HG02759 (cell line): Measurements from ENCODE around the gene ELP4.

Source experiments
- ATAC-seq: cut with Tn5 transposase; IDR thresholded peaks from one replicate; pipeline ENCODE4 v1.9.1; 2021; ENCODE audit warnings: mild to moderate bottlenecking, moderate library complexity; ENCODE audit not compliant: unreplicated experiment

ELP4 gene

DNA sequence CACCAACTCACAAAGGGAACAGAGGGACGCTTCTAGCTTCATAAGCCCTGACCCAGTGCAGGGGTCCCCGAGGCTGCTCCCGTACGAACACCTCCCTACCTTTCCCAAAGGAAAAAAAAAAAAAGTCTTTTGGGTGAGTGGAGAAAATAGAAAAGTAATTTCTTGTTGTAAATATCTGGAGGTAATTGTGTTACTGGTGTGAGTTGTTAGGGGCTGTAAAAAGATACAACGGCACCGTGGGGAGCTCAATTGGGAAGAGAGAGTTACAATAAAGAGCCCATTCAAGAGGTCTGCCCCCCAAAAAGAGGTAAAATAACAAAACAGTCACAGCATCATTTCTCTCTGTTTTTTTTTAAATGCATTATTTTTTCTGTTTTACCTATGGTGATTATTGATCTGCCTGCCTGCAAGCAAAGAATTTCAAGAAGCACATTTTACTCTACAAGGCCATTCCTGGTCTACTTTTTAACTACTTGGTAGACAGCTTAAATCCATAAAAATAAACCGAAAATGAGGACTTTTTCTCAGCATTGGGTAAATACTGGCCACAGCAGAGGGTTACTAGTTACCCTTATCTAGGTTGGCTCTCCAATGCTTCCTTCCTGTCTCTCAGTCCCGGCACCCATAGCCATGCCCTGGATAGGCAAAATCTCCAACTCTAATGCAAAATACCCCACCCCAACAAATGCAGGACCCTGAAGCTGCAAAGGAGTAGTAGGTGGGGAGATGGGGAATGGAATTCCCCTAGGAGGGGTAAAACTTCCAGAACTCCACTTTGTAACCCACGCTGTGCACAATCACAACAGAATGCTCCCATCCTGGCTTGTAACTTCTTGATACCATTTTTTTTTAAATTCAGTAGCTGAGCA is 298.5 kb downstream of the ELP4 start:
- no peak for ATAC-seq

DNA sequence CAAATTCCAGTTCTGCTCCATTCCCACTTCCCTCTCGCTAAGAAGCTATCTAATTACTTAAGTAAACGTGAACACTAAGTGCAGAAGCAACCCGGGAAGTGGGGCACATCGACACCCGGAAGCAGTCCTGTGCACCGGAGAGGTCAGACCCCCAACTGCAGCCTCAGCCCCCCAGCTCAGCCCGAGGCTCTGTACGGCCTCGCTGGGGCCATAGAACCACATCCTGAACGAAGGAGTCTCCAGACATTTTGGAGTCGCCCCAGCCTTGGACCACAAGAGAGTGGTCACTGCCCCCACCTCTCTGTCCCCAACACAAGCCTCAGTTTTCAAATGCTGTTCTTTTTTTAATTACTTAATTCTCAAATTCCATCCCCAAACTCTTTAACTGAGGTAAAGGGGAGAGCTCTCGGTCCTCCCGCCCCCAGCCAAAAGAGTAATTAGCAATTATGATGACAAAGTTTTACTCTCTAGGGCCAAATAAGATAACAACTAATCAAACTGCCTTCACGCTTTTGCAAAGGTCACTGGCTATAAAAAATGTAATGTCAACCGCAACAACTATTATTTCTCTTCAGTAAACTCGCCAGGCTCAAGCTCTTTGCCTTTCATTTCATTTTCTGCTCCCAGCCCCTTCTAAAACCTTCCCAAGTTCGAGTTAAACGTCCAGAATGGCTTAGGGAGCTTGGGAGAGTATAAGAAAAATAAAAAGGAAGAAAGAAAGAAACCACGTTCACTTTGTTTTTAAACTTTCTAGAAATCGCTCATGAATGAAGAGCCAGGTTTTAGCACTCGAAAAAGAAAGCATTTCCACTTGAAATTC is 299.4 kb downstream of the ELP4 start:
- ATAC-seq, result no peak

DNA sequence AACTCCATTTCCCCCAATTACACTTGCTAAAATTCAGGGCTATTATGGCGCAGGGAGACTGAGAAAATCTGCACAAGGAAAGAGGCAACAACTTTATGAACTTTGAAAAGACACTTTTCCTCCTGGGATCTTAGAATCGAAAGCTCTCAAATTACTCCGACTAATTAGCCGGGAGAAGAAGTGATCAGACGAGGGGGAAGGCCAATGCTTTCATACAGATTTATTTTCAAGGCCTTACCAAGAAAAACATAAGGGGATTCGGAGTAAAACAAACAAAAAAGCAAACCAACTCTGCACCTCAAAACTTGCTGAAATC is 299.9 kb downstream of the ELP4 start:
- no peak for ATAC-seq

DNA sequence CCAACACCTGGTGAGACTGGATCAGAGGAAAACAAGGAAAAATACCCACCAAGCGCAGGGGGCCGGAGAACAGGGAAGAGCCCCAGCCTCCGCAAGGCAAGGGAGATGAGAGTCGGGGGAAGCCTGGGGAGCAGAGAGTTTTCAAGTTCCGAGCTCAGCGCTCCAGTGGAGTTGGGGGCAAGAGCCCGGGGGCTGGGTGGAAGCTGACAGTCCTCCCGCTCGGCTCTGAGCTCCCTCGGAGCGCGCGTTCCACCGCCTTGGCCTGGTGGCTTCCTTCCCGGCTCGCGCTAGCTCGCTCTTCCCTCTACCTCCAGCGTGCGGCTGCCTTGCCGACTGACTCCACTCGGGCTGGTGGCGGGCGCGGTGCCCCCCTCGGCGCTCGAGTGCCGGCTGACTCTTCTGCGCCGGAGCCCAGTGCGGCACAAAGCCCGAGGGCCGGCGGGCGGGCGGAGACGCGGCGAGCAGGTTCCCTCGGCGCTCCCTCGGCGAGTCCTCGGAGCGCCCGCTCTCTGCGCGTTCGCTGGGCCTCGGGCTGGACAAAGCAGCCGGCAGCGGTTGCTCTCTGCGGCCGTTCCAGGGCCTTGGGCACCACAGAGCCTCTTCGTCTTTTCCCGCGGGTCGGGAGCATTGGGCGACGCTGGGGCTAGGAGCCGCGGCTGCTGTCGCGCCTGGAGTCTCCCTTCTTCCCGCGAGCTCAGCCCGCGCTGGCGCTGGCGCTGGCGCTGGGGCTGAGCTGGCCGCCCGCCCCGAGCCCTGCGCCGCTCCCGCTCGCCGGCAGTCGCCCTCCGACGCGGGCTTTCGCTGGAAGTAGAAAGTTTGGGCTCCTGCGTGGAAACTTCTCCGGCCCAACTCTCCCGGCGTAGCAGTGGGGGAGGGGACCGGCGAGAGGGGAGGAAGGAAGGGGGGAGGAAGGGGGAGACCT is 300.6 kb downstream of the ELP4 start:
- ATAC-seq, result no peak

DNA sequence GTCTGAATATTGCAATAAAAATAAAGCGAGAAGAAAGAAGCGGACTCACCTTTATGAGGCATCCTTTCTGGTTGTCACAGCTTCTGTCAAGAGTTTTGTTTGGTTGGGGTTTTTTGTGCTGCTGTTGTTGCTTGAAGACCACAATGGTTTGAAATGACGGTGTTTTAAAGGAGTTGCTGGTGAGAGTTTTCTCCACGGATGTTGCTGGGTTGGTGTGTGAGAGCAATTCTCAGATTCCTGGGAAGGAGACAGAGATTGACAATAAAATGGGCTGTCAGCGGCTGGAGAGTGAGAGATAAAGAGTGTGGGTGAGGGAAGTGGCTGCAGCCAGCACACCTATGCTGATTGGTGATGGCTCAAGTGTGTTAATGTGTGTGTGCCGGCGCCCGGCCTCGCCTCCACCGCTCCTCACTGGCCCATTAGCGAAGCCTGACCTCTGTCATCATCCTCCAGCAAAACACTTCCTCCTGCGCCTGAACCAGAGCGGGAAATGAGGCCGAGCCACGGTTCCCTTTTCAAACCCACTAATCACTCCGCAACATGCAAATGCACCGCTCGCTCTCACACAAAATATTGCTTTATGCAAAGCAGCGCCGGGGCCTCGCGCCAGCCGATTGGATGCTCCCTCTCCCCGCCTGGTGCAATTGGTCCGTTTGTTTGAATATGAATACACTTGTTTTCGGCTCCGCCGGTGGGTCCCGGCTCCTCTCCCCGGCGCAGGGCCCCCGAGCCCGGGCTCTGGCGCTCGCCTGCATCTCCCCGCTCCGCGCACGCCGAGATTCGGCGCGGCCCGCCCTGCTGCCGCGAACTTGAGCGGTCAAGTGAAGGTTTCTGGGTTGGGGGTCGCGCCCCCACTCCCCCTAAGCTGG is 301.4 kb downstream of the ELP4 start, which contains the start of gene PAX6:
TSS of gene PAX6 (minus strand) at position 544 of the 869 bp plus-strand sequence. CDS start 4,911 bp downstream, outside the sequence.
- peak; percentile 66 for ATAC-seq

DNA sequence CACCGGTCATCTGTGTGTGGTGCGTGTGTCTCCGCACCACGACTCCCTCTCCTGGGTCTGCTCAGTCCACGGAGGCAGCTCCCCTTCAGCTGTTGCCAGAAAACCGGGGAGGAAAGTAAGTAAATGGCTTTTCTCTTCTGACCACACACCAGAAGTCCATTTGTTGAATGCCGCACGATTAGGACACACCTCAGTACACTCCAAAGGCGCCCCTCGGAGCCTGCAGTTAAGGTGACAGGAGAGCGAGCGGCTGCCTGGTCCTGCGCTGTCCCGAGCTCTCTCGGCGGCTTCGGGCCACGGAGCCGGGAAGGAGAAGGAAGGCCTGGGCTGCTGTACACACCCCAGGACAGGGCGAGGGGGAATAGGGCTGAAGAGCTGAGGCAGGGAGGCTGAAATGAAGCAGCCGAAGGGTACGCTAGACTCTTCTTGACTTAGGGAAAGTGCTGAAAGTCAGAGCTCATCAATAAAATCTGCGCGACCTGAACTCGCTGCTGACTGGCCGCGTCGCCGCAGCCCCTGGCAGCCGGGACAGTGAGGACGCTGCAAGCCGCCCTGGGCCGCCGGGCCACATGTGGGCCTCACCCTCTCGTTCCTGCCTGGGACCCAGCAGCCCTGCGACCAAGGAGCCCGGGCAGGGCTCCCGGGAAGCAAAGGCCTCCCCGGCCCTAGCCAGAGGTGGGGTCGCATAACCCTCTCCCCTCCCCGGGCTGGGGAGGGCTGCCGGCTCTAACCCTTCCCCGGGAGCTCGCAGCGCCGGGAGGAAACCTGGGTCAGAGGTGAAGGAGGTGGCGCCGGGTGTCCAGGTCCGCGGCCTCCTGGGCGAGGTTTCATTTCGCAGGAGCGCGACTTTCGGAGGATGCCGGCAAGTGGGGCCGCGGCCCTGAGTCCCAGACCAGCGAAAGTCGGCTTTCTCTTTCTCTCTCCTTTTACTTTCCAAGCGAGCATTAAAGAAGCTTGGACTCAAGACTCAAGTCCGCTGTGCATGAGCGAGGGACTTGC is 303.1 kb downstream of the ELP4 start:
- ATAC-seq, result no peak

DNA sequence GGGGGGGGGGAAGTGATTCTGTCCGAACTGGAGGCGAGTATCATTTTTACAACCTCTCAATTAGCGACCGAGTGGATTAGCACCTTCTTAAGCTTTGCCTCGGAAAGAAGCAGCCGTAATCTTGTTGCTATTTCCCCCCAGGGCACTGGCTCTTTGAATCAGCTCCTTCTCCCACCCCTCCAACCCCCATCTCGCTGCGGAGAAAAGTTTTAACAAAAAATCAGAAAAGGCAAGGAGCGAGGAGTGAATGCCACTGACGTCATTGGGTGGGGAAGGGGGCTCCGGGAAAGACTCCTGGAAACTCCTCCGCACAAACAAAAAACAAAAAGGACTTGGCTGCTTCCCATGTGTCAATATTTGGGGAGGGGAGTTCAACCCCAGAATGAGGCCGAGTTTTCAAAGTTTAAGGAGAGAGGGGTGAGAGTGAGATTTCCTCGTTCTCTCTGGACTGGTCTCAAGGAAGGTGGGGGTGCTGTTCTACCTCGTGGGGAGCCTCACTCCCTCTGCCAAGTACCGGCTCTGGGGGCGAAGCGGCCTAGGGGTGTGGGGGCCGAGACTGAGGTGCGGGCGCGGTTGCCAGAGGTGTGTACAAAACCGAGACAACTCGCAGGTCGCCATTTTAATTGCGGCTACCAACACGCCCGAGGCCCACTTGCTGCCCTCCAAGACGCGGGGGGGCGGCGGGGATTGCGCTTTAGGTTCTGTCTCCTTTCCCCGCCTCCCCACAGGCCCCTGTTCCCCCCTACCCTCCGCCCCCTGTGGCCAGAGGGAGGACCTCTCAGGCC is 304.0 kb downstream of the ELP4 start:
- ATAC-seq, result no peak

DNA sequence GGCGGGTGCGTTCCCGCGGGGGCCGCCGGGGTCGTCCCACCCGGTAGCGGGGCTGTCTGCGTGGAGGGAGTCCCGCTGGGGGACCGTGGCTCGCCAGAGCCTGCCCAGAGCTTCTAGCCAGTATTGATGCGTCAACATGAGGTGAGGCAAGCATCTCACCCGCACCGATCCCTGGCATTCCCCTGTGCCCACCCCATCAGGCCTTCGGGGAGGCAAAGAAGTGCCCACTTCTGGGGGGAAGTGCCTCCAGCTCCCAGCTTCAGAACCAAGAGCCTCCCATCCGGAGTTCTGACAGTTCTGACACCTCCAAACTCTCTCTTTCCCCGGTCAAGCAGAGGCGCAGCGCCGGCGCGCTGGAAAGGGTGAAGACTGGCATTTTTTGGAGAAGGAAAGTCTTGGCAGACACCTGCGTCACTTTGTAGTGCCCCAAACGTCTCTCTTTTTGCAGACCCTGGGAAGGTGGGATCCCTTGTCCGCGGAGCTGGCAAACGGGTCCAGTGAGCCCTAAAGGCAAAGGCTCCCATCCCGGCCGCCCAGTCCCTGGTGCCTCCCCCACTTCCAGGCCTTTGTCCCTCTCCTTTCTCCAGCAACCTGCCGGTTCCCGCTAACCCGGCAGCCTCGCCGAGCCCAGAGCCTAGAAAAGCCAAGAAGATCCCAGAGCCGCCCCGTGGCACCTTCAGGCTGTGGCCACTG is 304.8 kb downstream of the ELP4 start:
- ATAC-seq, result no peak

DNA sequence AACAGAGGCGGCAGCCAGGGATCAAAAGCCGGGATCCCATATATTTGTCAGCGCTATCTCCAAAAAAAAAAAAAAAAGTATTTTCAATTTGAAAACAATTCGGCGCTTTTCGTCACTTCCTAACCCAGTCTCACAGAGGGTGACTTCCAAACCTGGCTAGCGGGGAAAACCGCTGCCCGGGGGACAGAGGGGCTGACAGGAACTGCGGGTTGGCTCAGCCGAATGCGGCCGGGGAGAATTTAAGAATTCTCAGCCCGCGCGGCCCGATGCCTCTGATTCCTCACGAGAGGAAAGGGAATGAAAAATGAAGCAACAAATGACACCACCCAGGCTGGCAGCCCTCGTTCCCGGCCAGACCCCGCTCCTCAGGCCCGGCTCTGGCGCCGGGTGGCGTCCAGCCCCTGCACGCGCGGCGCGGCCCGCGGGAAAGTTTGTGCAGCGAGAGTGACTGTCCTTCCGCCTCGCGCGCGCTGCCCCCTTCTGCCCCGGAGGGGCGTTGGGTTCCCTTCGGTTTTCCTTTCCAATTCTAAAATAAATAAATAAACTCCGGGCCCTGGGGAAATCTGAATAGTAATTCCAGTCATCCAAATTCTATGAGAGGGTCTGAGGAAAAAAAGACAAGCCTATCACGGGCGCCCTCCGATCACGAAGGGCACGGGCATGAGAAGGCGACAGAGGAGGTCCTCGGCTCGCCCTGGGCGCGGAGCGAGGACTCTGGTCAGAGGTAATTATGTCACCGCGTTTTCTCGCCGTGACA is 306.3 kb downstream of the ELP4 start:
- ATAC-seq, result no peak

DNA sequence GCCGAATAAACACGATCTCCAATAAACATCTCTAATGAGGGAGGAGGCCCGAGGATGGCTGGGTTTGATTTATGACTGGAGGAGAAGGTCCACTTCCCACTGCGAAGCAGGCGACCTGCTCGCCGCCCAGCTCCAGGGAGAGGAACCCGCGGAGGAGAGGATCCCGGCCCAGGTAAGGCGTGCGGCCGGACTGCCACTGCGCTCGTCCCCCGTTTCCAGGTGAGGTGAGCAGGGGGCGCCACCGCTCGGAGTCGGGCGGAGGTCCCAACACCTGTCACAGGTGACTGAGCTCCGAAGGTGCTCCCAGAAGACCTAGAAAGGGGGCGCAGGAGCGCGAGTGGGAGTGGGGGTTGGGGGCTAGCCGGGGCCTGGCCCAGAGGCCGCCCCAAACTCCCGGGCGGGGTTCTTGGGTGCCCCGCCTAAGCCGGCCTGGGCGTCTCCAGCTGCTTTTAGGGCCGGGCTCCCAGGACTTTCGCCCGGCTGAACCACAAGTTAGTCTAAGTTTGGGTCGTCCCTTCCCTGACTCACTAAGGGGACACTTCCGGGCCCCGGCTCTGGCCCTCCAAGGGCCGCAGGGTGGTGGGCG is 307.0 kb downstream of the ELP4 start:
- ATAC-seq, result no peak

DNA sequence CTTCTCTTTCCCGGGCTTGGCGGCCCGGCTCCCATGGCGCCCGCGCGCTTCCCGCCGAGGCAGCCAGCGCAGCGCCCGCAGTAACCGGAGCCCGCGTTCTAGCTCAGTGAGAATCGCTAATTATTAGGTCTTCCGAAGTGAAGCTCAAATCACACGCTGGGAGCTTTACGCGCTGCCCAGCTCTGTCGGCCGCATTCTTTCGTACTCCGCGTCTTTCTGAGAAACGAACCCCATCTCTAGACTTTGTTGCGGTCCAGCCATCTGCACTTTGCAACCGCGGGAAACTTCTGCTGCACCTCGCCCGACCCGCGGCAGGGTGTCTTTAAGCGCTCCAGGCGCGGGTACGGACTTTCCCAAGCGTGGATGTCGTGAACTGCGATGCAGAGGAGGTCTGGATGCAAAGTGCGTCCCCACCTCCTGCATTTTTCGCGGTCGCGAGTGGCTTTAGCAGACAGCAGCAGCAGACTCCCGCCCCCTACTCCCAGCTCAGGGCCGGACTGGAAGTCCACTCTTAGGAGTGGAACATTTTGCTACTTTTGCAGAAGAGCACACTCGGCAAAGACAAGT is 307.6 kb downstream of the ELP4 start:
- no peak for ATAC-seq

DNA sequence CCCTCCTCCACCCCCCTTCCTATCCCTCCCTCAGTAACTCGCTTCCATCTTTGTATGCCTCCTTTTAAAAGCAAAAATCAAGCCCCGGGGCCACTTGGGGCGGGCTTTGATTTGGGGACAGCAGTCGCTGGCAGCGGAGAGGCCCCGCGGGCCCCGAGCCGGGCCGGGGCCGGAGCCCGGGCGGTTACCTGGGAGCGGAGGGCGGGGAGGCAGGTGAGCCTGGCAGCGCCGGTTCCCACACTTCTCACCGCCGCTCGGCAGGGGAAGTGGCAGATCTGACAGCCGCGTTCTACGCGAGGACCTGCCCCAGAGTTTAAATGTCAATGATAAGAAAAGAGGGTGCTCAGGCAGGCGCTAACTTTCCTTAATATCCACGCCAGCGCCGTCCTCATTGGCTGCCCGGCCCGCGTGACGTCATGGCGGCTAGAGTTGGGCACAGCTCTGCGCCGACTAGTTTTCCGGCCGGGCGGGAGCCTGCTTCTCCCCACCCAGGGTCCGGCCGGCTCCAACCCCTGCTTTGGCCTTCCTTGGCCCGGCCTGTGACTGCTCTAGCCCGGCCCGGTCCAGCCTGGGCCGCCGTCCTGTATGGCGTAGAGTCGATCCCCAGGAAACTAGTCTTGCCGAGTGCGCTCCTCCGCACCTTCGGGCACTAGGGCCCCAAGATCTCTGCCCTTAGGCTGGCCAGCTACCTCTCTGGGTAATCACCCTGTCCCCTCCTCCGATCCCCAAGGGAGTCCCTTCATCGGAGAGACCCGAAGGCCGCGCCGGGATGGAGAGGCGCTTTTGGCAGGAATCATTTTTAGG is 308.3 kb downstream of the ELP4 start:
- no peak for ATAC-seq

DNA sequence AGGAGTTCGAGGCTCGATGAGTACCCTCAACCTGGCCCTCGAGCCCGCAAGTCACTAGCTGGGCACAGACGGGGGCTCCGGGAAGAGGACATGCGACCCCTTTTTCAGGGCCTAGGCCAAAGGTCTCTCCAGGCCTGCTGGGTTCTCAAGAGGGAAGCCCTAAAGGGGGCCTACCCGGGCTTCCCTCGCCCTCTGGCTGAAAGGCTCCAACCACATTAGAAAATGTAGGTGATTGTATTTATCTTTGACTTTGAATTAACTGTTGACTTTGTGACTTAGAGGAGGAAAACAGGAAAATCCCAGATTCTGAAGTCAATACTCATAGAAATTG is 308.8 kb downstream of the ELP4 start:
- no peak for ATAC-seq

DNA sequence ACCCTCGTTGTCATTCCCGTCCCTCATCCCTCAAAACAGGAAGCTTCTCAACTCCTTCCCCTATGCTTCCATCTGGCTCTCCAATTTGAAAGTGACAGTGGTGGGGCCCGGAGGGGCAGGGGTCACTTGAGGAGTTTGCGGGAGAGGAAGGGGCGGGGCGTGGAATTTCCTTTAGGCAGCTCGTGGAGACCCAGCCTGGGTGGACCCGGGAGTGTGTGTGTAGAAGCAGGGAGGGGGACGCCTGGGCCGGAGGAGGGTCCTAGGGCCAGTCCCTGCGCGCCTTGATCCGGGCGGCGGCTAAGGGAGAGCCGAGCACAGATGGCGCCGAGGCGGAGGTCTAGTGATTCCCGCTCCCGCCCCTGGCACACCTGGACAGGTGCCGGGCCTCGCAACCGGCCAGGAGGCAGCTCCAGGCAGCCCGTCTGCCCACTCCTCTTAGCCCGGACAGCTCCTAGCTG is 309.3 kb downstream of the ELP4 start:
- no peak for ATAC-seq
